ACC112 (cell line): ENCODE results near the gene GPR156.
A peak's percentile ranks its signal among the peaks of the same experiment; 100 is the strongest.

Experiments
- H2AFZ ChIP-seq: fragments of 200-600 bp; sonication (generic); one replicate; pipeline ENCODE4 v1.6.0; 2017; ENCODE audit warnings: antibody characterized with exemption, low read length; ENCODE audit not compliant: unreplicated experiment
- H3K27ac ChIP-seq: fragments of 200-600 bp; sonication (generic); 2 replicates; pipeline ENCODE4 v1.5.1; 2014; ENCODE audit warnings: low read depth, mild to moderate bottlenecking, antibody characterized with exemption, low read length, moderate library complexity
- H3K27me3 ChIP-seq: fragments of 200-600 bp; sonication (generic); 2 replicates; pipeline ENCODE4 v1.6.1; 2014; ENCODE audit warnings: mild to moderate bottlenecking, antibody characterized with exemption, low read length, moderate library complexity, mixed read lengths; ENCODE audit not compliant: insufficient read depth
- H3K36me3 ChIP-seq: fragments of 200-600 bp; sonication (generic); 2 replicates; pipeline ENCODE4 v1.6.1; 2016; ENCODE audit warnings: mild to moderate bottlenecking, antibody characterized with exemption, low read length, moderate library complexity, mixed read lengths; ENCODE audit not compliant: insufficient read depth
- H3K4me1 ChIP-seq: fragments of 200-600 bp; sonication (generic); one replicate; pipeline ENCODE4 v1.6.1; 2016; ENCODE audit warnings: low read length, mixed read lengths; ENCODE audit not compliant: insufficient read depth, unreplicated experiment, control insufficient read depth
- H3K4me3 ChIP-seq: fragments of 200-600 bp; sonication (generic); 2 replicates; pipeline ENCODE4 v1.5.1; 2014; ENCODE audit warnings: mild to moderate bottlenecking, low read depth, low read length
- H3K79me2 ChIP-seq: fragments of 200-600 bp; sonication (generic); one replicate; pipeline ENCODE4 v1.6.0; 2016; ENCODE audit warnings: low read length; ENCODE audit not compliant: control insufficient read depth, unreplicated experiment, insufficient read depth

Gene GPR156

DNA sequence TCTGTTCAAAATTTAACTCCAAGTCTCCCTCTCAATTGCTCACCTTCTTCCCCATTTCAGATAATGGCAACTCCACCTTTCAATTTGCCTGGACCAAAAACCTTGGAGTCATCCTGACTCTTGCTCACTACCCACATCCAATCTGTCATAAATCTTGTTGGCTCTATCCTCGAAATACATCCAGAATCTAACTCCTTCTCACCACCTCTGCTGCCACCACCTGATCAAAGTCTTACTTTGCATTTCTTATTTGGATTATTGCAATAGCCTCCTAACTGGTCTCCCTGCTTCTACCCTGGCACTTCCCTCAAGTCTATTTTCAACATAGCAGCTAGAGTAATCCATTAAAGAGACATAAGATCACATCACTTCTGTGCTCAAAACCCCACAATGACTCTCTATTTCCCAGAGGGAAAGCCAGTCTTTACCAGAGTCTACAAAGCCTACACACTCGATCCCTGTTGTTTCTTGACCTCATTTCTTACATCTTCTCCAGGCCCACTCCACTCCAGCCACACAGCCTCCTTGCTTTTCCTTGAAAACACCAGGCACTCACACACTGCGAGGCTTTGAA, 86.6 kb downstream of the GPR156 start:
- Histone ChIP-seq H3K4me1 (peaks cover 9% of the 10 kb centered on the region), H3K79me2 (no peaks in the 10 kb centered on the region), H3K4me3 (no peak overlapping the region), H3K27me3 (no peaks in the 10 kb centered on the region), H3K27ac (no peak overlapping the region), H2AFZ (no peak overlapping the region), H3K36me3 (no peaks in the 10 kb centered on the region)

DNA sequence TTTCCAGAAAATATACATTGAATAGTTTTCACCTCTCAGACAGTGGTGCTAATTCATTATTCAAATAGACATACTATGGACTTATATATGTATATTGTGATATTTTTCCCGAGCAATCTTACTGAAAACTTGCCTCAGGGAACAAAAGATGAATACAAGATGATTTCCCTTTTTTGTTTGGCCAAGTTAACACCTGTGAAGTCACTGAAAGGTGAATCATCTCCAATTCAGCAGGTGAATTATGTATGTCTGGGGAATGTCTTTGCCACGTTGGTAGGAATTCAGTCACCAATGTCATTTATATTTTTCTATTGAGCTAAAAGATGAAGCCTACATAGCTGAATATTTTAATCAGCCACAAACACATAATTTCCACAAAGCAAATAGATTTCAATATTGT, 88.2 kb downstream of the GPR156 start:
- H3K79me2 ChIP-seq, result no peaks in the 10 kb centered on the region
- no peaks in the 10 kb centered on the region for H3K27me3 ChIP-seq
- H3K36me3 ChIP-seq, result no peaks in the 10 kb centered on the region
- no peak overlapping the region for H3K27ac ChIP-seq
- no peak overlapping the region for H2AFZ ChIP-seq
- no peaks in the 10 kb centered on the region for H3K4me1 ChIP-seq
- H3K4me3 ChIP-seq, result no peak overlapping the region

DNA sequence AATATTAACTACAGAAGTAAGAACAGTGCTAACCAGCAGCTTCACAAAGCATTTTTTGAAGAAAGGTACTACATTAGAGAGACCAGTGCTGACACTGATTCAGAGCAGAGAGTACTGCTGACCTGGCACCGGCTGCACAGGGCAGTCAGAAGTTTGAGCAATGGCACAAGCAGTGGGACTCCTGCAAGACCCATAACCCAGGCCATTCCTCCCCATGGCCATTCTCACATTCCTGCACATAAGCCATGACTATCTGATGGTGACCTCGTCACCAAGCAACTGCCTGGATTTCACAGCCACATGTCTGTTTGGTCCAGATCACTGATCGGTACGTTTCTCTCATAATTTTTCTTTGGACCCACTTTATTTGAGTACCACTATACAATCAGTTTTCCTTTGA, 88.7 kb downstream of the GPR156 start:
- Histone ChIP-seq H3K27me3 (no peaks in the 10 kb centered on the region), H2AFZ (no peak overlapping the region), H3K79me2 (no peaks in the 10 kb centered on the region), H3K4me3 (no peak overlapping the region), H3K36me3 (no peaks in the 10 kb centered on the region), H3K27ac (no peak overlapping the region), H3K4me1 (no peaks in the 10 kb centered on the region)

DNA sequence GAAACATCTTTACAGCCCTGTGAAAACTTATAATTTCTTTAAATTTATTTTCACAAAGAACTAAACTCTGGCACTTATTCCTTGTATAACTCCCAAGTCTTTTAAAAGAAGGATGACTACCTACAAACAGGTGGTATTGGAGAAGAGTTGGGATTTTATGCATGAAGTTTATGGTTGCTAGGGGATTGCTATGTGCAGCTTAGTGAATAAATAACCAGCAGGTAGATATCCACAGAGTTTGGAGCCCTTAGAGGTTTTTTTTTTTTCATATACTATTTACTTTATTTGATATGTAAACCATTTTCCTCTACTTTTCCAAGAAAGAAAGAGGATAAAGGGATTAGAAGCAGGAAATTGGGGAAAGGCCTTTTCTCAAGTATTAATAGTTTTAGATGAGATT, 91.5 kb downstream of the GPR156 start:
- no peak overlapping the region for H2AFZ ChIP-seq
- H3K4me1 ChIP-seq, result no peaks in the 10 kb centered on the region
- H3K79me2 ChIP-seq, result no peaks in the 10 kb centered on the region
- no peak overlapping the region for H3K4me3 ChIP-seq
- H3K36me3 ChIP-seq, result no peaks in the 10 kb centered on the region
- H3K27ac ChIP-seq, result no peak overlapping the region
- H3K27me3 ChIP-seq, result no peaks in the 10 kb centered on the region

DNA sequence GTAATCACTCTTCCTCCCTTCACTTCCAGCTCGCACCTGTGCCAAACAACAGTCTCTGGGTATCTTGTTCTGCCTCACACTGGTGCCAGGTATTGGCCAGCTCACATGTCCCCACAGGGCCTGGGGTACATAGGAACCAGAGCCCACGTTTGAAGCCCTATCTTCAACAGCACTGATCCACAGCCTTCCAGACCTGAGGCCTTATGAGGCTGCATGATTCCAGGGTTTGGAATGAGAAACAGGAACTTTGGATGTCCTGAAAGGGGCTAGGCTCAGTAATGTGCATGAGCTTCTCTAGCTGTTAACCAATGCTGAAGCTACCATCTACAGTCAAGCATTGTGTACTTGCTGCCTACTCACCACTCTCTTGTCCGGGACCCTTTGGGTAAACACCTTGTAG, 92.4 kb downstream of the GPR156 start:
- no peaks in the 10 kb centered on the region for H3K27me3 ChIP-seq
- no peaks in the 10 kb centered on the region for H3K36me3 ChIP-seq
- H3K4me1 ChIP-seq, result no peaks in the 10 kb centered on the region
- no peak overlapping the region for H3K4me3 ChIP-seq
- H2AFZ ChIP-seq, result no peak overlapping the region
- H3K79me2 ChIP-seq, result no peaks in the 10 kb centered on the region
- no peak overlapping the region for H3K27ac ChIP-seq

DNA sequence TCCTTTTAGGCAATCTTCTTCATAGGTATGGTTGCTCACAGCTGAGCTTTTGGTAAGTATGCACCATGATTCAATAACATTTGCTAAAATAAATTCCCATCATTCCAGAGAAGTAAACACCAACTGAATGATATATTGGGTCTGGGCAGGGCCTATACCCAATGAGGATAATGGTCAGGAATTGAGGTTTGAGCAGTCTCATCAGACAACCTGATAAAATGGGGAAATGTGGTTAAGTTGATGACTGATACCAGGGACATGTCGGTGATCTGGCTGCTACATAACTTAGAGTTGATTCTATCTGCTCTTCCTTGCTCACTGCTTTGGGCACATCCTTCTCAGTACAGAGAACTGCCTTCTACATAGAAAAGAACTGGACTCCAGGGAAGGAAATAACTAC, 92.9 kb downstream of the GPR156 start:
- Histone ChIP-seq H3K27me3 (no peaks in the 10 kb centered on the region), H3K4me3 (no peak overlapping the region), H3K4me1 (no peaks in the 10 kb centered on the region), H3K79me2 (no peaks in the 10 kb centered on the region), H3K27ac (no peak overlapping the region), H3K36me3 (no peaks in the 10 kb centered on the region), H2AFZ (no peak overlapping the region)

DNA sequence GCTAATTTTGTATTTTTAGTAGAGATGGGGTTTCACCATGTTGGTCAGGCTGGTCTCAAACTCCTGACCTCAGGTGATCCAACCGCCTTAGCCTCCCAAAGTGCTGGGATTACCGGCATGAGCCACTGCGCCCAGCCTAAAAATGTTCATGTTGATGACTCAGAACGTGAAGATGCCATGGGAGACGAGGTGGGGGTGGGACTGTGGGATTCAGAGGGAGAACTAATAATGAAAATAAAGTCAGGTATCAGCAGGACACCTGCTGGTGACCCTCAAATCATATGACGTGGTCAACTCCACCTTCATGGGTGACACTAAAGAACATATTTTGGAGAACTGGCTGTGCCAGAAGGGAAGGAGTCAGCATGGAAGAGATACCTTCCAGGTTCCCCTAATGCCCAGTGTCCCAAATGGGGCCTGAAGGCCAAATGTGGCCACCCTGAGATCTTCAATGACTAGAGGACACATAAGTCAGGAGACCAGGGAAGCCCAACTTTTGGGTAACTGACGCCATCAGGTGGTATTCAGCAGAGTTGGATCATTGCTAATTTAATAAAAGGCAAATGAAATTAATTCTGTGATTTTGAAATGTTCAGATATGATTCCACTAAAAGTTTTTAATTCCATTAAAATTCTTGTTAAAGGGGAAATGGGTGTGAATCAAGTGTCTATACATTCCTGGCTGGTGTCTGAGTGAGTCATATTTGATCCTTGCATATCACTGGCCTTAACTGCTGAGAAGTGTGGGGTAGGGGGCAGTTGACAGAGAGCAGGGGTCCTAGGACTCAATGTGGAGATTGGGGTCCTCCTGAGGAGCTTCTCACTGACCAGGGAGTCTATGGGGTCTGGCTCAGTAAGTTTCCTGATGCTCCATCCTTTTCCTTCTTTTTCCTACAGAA, 102.2 kb downstream of the GPR156 start:
- Histone ChIP-seq H2AFZ (no peak overlapping the region), H3K36me3 (no peaks in the 10 kb centered on the region), H3K79me2 (no peaks in the 10 kb centered on the region), H3K4me1 (peaks cover 11% of the 10 kb centered on the region), H3K4me3 (no peak overlapping the region), H3K27me3 (no peaks in the 10 kb centered on the region), H3K27ac (no peak overlapping the region)

DNA sequence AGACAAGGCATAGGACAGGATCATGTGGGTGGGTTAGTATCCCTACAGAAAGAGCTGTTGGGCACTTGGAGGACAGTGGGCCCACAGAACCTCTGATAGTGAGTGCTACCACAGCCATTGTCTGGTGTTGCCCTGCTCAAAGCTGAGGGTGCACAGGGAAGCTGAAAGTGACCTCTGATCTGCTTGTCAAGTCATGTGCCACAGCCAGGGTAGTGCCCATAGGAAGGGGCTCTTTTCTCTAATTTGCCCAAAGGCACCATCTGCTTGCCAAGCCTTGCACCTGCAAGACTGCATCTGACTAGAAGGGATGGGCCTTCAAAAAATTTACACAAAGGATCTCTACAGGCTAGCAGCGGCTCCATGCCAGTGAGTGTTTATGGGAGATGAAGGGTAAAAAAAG, 103.4 kb downstream of the GPR156 start:
- Histone ChIP-seq H3K79me2 (no peaks in the 10 kb centered on the region), H3K36me3 (no peaks in the 10 kb centered on the region), H3K4me1 (peaks cover 23% of the 10 kb centered on the region), H2AFZ (no peak overlapping the region), H3K4me3 (no peak overlapping the region), H3K27ac (no peak overlapping the region), H3K27me3 (no peaks in the 10 kb centered on the region)

DNA sequence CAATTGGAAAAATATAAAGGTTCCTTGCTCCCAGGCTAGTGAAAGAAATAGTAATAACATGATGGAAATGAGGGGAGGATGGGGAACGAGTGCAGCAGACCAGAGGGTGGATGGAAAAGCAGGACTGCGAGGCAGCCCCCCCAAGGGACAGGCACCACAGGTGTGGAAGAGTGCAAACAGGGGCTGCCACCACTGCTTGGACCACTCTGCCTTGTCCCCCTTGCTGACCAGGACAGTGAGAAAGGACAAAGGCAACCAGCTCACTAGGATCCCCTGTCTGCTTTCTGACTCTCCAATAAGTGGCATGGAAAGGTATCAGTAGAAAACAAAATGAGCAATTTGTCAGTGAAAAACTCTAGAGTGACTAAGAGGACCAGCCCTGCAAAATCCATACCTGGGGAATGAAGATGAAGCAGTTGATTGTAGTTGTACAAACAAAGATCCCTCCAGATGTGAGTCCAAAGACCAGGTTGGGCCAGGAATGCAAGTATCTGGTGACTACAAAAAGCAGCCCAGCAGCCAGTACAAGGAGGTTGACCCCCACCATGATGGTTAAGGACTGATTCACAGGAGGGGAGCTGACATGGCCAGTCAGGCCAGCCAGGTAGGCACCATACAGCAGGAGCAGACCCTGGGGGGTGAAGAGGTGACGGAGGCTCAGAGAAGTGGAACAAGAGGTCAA, 104.2 kb downstream of the GPR156 start:
- Histone ChIP-seq H3K4me1 (peaks cover 24% of the 10 kb centered on the region), H3K27ac (no peak overlapping the region), H3K36me3 (no peaks in the 10 kb centered on the region)

DNA sequence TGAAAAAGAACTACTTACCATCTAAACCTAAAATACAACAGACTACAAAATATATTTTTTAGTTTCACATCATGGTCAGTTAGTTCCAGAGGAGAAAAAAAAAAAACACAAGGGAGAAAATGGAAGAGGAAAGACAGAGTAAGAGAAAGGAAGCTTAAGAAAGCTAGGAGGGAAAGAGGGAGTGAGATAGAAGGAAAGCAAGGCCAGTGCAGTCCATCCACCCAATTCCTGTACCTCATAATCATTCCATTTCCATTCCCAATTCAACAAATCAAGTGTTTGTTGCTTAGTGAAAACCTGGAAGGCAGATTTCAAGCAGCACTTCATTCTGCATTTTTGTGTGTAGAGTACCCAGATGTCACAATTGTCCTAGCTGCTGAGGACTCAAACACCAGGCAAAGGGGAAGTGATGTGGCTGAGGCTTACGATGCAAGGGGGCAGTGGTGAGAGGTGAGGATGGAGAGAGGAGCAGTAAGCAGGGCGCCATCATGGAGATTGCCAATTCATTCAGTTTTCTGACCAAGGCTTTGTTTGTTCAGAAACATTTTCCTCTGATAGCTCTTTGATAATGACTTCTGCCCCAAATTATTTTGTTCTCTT, 107.2 kb downstream of the GPR156 start:
- Histone ChIP-seq H3K4me3 (peak overlapping the region; percentile 62), H3K27ac (peak overlapping the region; percentile 78), H3K27me3 (no peaks in the 10 kb centered on the region), H3K4me1 (peaks cover 40% of the 10 kb centered on the region), H3K79me2 (no peaks in the 10 kb centered on the region), H3K36me3 (0 out of 2 replicates have a peak, but pooled peaks cover 2% of the 10 kb centered on the region), H2AFZ (peak overlapping the region; percentile 95)

More for the DNA sequence above, 104.2 kb downstream of the GPR156 start:
- Histone ChIP-seq H3K27me3 (no peaks in the 10 kb centered on the region), H2AFZ (no peak overlapping the region), H3K79me2 (no peaks in the 10 kb centered on the region), H3K4me3 (no peak overlapping the region)
